Measurements from ENCODE around the gene AP1G1.

AP1G1 gene

DNA sequence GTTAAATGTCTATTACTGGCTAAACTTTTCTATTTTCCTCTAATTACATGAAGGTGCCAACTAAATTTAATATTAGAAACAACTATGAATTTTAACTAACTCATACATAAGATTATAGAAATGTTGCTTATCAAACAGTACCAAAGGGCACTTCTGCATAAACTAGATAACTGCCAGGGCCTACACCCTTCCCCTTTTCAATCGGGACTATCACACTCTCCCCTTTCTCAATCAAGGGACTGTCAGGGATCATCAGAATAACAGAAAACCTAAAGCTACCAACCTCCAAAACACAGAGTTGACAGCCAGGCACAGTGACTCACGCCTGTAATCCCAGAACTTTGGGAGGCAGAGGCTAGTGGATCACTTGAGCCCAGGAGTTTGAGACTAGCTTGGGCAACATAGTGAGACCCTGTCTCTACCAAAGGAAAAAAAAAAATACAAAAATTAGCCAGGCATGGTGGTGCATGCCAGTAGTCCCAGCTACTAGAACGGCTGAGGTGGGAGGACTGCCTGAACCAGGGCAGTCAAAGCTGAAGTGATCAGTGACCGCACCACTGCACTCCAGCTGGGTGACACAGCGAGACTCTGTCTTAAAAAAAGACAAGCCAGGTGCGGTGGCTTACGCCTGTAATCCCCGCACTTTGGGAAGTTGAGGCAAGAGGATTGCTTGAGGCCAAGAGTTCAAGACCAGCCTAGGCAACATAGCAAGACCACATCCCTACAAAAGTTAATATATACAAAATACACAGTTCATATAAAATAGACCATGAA, 80.9 kb downstream of the AP1G1 start:
- TF ChIP-seq, protein P1, sequence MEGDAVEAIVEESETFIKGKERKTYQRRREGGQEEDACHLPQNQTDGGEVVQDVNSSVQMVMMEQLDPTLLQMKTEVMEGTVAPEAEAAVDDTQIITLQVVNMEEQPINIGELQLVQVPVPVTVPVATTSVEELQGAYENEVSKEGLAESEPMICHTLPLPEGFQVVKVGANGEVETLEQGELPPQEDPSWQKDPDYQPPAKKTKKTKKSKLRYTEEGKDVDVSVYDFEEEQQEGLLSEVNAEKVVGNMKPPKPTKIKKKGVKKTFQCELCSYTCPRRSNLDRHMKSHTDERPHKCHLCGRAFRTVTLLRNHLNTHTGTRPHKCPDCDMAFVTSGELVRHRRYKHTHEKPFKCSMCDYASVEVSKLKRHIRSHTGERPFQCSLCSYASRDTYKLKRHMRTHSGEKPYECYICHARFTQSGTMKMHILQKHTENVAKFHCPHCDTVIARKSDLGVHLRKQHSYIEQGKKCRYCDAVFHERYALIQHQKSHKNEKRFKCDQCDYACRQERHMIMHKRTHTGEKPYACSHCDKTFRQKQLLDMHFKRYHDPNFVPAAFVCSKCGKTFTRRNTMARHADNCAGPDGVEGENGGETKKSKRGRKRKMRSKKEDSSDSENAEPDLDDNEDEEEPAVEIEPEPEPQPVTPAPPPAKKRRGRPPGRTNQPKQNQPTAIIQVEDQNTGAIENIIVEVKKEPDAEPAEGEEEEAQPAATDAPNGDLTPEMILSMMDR (IDR thresholded peaks at IDR 0.05): no peak
- no peak for TF ChIP-seq ZFX (IDR thresholded peaks at IDR 0.05; ENCODE audit: borderline replicate concordance)
- H3K27ac ChIP-seq: no peak overlapping the region

DNA sequence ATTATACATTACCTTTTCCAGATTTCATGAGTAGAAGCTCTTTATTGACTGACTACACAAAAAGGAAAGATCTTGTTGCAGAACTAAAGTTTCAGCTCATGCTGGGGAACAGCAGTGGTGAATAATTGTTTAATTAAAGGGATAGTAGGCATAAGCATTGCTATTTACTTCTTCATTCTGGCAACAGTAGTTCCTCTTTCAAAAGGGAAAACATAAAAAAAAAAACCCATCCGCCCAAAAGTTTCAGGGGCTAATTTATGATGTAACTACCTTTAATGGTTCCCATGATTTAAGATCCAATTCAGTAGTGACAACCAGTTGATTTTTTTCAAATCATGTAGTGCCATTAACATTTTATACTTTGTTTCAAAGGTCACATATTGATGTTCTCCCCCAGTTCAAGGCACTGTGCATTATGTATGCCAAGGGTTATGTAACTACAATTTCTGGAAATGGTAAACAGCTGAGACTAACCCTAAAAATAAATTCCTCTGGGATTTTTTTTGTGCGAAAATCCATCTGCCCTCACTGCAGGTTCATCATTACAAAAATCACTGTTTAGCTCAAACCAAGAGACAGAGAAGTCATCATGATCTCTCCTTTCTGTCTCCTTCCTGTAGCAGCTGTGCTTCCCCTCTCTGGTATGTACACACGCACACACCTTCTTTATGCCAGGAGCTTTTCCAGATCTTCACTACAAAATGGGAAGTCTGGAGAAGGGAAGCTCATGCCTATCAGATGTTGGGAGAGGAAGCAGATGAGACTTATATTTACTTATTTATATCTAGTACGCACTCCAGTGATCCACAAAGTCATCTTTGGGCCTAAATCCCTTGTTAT, 81.9 kb downstream of the AP1G1 start:
- H3K27ac ChIP-seq: no peak overlapping the region

DNA sequence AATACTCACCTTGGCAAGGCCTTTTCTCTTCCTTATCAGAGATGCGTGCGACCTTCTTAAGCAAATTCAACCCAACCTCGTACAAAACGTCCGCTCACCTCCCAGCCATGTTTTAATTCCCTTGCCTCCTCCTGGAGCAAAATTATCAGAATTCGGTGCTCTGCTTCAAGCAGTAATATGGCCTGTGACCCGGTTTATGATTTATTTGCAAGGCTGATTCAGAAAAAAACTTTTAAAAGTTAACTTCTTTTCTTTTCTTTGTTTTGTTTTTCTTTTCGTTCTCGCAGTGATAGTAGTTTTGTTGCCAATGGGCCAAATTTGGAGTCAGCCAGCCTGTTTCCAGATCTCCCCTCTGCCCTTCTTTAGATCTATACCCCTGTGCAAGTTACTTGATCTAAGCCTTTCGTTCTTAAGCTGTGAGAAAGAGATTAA, 84.3 kb downstream of the AP1G1 start, which contains the start of gene PHLPP2:
PHLPP2 (minus strand) TSS at position 382 of the 432 bp plus-strand sequence. CDS start 9,906 bp downstream, outside the sequence.
- TF ChIP-seq ZFX (IDR thresholded peaks at IDR 0.05; ENCODE audit: borderline replicate concordance): no peak
- TF ChIP-seq, protein P1 (IDR thresholded peaks at IDR 0.05): 0 out of 2 replicates have a peak, but pooled peaks have one; percentile 2
- peak within 1 kb of the TSS; percentile 92 for H3K27ac ChIP-seq

More for the DNA sequence above, 81.9 kb downstream of the AP1G1 start:
- TF ChIP-seq ZFX (IDR thresholded peaks at IDR 0.05; ENCODE audit: borderline replicate concordance): no peak
- TF ChIP-seq, protein P1 (IDR thresholded peaks at IDR 0.05): no peak

DNA sequence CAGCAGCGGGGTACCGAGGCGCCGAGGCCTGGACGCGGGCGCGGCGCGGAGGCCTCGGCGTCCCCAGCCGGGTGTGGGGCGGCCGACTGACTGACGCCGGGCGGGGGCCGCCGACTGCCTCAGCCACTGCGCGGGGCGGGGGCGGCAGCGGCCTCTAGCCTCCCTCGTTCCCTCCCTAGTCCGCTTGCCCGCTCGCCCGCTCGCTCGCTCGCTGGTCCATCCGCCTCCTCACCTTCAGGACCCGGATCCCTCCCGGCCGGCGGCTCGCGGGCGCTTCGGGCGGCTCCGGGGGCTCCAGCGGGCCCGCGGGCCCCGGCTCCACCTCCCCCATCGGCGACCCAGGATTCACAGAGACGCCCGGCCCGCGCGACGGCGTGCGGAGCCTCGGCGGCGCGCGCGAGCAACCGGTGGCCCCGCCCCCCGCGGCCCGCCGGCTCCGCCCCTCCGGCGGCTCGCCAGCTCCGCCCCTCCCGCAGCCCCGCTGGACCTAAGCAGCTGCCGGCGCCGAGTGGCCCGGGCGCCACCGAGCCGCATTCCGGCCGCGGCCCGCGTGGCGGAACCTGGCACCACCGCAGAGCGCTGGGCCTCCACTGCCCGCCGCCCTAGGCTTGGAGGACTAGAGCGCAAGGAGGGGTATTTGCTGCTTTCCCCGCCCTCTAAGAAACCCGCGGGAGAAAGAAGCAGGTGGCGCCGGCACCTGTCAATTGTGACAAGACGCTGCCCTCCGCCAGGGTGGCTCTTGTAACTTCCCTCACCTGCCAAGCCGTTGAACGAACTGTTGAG, 84.9 kb downstream of the AP1G1 start:
- H3K27ac ChIP-seq: peak overlapping the region; percentile 92
- no peak for TF ChIP-seq ZFX (IDR thresholded peaks at IDR 0.05; ENCODE audit: borderline replicate concordance)
- TF ChIP-seq, protein P1 (IDR thresholded peaks at IDR 0.05): peak; percentile 34

DNA sequence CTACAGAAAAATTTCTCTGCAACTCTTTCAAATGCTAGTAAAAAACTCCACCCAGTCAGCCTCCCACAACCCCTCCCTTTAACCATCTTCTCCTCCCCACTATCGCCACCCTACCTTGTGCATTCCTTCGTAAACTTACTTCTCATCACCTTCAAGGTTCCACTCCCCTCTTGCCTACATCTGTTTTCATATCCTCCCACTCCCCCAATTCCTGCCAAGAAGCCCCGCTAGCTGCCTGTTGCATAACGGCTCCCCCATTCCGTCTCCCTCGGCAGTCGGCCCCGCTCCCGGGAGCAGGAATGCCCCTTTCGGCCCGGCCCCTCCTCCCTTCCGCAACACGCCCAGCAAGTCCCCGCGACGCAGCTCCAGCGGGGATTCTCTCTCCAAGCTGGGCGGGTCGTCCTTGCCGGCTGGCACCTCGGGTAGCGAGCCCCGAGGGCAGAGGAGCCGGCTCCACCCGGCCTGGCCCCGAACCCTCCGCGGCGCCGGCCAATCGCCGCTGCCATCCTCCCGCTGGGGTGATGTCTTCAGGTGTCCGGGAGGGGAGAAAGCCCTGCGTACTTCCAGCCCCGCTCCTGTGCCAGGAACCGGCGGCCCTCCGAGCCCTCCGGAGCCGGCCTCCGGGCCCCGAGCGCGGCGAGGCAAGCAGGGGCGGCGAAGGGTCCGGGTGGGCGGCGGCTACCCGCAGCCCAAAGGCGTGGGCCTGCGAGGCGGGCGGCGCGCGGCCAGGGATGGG, 85.7 kb downstream of the AP1G1 start:
- H3K27ac ChIP-seq: peak overlapping the region; percentile 92
- TF ChIP-seq, protein P1 (IDR thresholded peaks at IDR 0.05): no peak
- TF ChIP-seq ZFX (IDR thresholded peaks at IDR 0.05; ENCODE audit: borderline replicate concordance): no peak

DNA sequence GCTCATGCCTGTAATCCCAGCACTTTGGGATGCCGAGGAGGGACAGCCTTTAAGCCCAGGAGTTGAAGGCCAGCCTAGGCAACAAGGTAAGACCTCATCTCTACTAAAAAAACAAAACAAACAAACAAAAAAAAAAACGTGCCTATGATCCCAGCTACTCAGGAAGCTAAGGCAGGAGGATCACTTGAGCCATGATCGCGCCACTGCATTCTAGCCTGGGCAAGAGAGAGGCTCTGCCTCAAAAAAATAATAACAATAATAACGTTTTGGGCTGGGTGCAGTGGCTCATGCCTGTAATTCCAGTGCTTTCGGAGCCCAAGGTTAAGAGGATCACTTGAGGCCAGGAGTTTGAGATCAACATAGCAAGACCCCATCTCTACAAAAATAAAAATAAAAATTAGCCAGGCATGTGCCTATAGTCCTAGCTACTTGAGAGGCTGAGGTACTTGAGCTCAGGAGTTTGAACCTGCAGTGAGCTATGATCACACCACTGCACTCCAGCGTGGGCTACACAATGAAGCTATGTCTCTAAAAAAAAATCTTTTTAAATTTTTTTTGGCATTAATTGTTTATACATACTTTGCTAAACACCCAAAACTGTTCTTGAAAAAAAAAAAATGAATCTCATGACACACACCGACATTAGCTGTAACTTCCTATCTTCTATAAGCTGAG, 87.4 kb downstream of the AP1G1 start:
- no peak overlapping the region for H3K27ac ChIP-seq
- no peak for TF ChIP-seq ZFX (IDR thresholded peaks at IDR 0.05; ENCODE audit: borderline replicate concordance)
- TF ChIP-seq, protein P1 (IDR thresholded peaks at IDR 0.05): no peak
